HepG2 (cell line): ENCODE data around the gene THEMIS. TPM values are rescaled to one million over a fixed set of nuclear protein-coding genes. Genes with fewer than 3 reads are reported as not detected.

ENCODE experiments used
- ATAC-seq: fragments of 200-7000 bp; cut with Tn5 transposase; 3 replicates; pipeline ENCODE4 v1.9.1; 2020; ENCODE audit warnings: mild to moderate bottlenecking, moderate library complexity
- BruUV-seq: library from RNA; stranded (reverse); fragments of 400-500 nt; replicated peaks from 2 replicates; lab custom pipeline; 2021; lab: Mats Ljungman, UMichigan
- CTCF ChIA-PET: fragments of 300-600 bp; formaldehyde crosslinking; extraction: SDS; loops from one replicate; lab custom pipeline; 2021; ENCODE audit warnings: low total read pairs, inconsistent platforms, low intra/inter-chr PET ratio; lab: Yijun Ruan, JAX
- POLR2A ChIA-PET: fragments of 350-600 bp; sonication (Branson Sonifier 250); formaldehyde crosslinking; loops from one replicate; lab custom pipeline; 2020; ENCODE audit warnings: antibody characterized with exemption, inconsistent platforms; lab: Yijun Ruan, JAX
- DNase-seq: peaks from one replicate; pipeline ENCODE4 v3.0.0-alpha.2; 2015; ENCODE audit warnings: low spot score
- FAIRE-seq: peaks from 3 replicates; lab custom pipeline; 2011; peaks lifted over from hg19 to GRCh38; lab: Jason Lieb, UNC
- H2AFZ ChIP-seq: one replicate; pipeline ENCODE4 v1.6.1; 2011; ENCODE audit warnings: low read length, inconsistent platforms
- H3K27ac ChIP-seq: fragments of 300-600 bp; 3 replicates; pipeline ENCODE4 v1.8.0; 2011; ENCODE audit warnings: mixed run types, mild to moderate bottlenecking, mixed read lengths, low read length, inconsistent platforms; ENCODE audit not compliant: insufficient read depth; ENCODE audit errors: extremely low read length
- H3K27me3 ChIP-seq, 2 experiments: fragments of 200-600 bp in 1 of 2; 2 replicates in 1 of 2; 3 replicates in 1 of 2; pipeline versions ENCODE4 v1.6.0 to v1.8.0; 2011; ENCODE audit warnings: low read length in 2 of 2, mild to moderate bottlenecking in 2 of 2, moderate library complexity in 2 of 2, inconsistent platforms in 1 of 2; ENCODE audit not compliant: insufficient read depth in 2 of 2, control insufficient read depth in 1 of 2
- H3K36me3 ChIP-seq, 2 experiments: fragments of 200-600 bp in 1 of 2; replicated peaks in 1 of 2; 2 replicates in 1 of 2; 3 replicates in 1 of 2; pipeline versions ENCODE4 v1.5.1 to v1.8.0; 2011; ENCODE audit warnings: low read length in 2 of 2, inconsistent platforms in 1 of 2; ENCODE audit not compliant: insufficient read depth in 2 of 2, control insufficient read depth in 1 of 2
- H3K4me1 ChIP-seq: 2 replicates; pipeline ENCODE4 v1.5.1; 2012; ENCODE audit warnings: low read length, inconsistent platforms; ENCODE audit not compliant: insufficient read depth
- H3K4me2 ChIP-seq: 2 replicates; pipeline ENCODE4 v1.6.0; 2011; ENCODE audit warnings: low read depth, low read length, inconsistent platforms
- H3K4me3 ChIP-seq, 3 experiments: fragments of 200-600 bp in 1 of 3; sonication (generic), shearing (Covaris generic) in 1 of 3; replicated peaks in 1 of 3; 2 replicates each; pipeline ENCODE4 v1.5.1; 2011 to 2016; ENCODE audit warnings: low read length in 3 of 3, inconsistent platforms in 2 of 3, low read depth in 2 of 3, mild to moderate bottlenecking in 2 of 3, control low read depth in 1 of 3, mixed read lengths in 1 of 3; ENCODE audit not compliant: insufficient read depth in 1 of 3
- H3K79me2 ChIP-seq: one replicate; pipeline ENCODE4 v1.6.1; 2011; ENCODE audit warnings: low read length, inconsistent platforms; ENCODE audit not compliant: insufficient read depth
- H3K9ac ChIP-seq: 2 replicates; pipeline ENCODE4 v1.6.0; 2011; ENCODE audit warnings: mild to moderate bottlenecking, low read depth, low read length, inconsistent platforms; ENCODE audit not compliant: insufficient read depth
- H3K9me3 ChIP-seq: 2 replicates; pipeline ENCODE4 v1.5.1; 2012; ENCODE audit warnings: mild to moderate bottlenecking, low read length
- H4K20me1 ChIP-seq: 2 replicates; pipeline ENCODE4 v1.6.0; 2011; ENCODE audit warnings: inconsistent platforms, mild to moderate bottlenecking, low read length, moderate library complexity; ENCODE audit not compliant: insufficient read depth
- DNMT1 ChIP-seq: sonication (generic); formaldehyde crosslinking; IDR thresholded peaks from 2 replicates; pipeline ENCODE4 v1.5.1; 2020; ENCODE audit warnings: mild to moderate bottlenecking, missing genetic modification reagents
- ELF1 ChIP-seq: sonication (generic); formaldehyde crosslinking; IDR thresholded peaks from 2 replicates; pipeline ENCODE4 v1.4.0; 2020; ENCODE audit warnings: missing genetic modification reagents
- FOSL2 ChIP-seq: sonication (generic); formaldehyde crosslinking; IDR thresholded peaks from 2 replicates; pipeline ENCODE4 v1.4.0; 2020; ENCODE audit warnings: missing genetic modification reagents
- GATAD2A ChIP-seq: IDR thresholded peaks from 2 replicates; pipeline ENCODE4 v1.6.1; 2016
- GFI1 ChIP-seq: sonication (generic); formaldehyde crosslinking; IDR thresholded peaks from 2 replicates; pipeline ENCODE4 v1.5.0; 2020; ENCODE audit warnings: missing genetic modification reagents, mild to moderate bottlenecking, borderline replicate concordance
- NFATC3 ChIP-seq: sonication (generic); formaldehyde crosslinking; IDR thresholded peaks from 2 replicates; pipeline ENCODE4 v1.5.1; 2020; ENCODE audit warnings: mild to moderate bottlenecking, missing genetic modification reagents
- NPAS2 ChIP-seq: sonication (generic); formaldehyde crosslinking; IDR thresholded peaks from 2 replicates; pipeline ENCODE4 v1.8.0; 2022; ENCODE audit warnings: mild to moderate bottlenecking, missing genetic modification reagents, borderline replicate concordance
- POLR2AphosphoS2 ChIP-seq: IDR thresholded peaks from 2 replicates; pipeline ENCODE4 v1.6.1; 2011; ENCODE audit warnings: low read depth, low read length, improper control_type of control experiment
- PRMT3 ChIP-seq: sonication (generic); formaldehyde crosslinking; IDR thresholded peaks from 2 replicates; pipeline ENCODE4 v1.8.1; 2022; ENCODE audit warnings: low read depth, mild to moderate bottlenecking, moderate library complexity, missing genetic modification reagents, borderline replicate concordance
- RCOR2 ChIP-seq: IDR thresholded peaks from 2 replicates; pipeline ENCODE4 v1.6.1; 2016; ENCODE audit warnings: missing biosample characterization, missing genetic modification reagents
- RXRB ChIP-seq: IDR thresholded peaks from 2 replicates; pipeline ENCODE4 v1.6.1; 2016; ENCODE audit warnings: borderline replicate concordance, missing genetic modification reagents, missing compliant biosample characterization
- SP2 ChIP-seq: sonication (generic); formaldehyde crosslinking; IDR thresholded peaks from 2 replicates; pipeline ENCODE4 v1.5.1; 2020; ENCODE audit warnings: mild to moderate bottlenecking, missing genetic modification reagents
- STAT5B ChIP-seq: sonication (generic); formaldehyde crosslinking; IDR thresholded peaks from 2 replicates; pipeline ENCODE4 v1.4.0; 2020; ENCODE audit warnings: missing genetic modification reagents
- THYN1 ChIP-seq: sonication (generic); formaldehyde crosslinking; IDR thresholded peaks from 2 replicates; pipeline ENCODE4 v1.8.1; 2023; ENCODE audit warnings: low read depth, mild to moderate bottlenecking, moderate library complexity, missing genetic modification reagents, borderline replicate concordance
- ZNF138 ChIP-seq: sonication (generic); formaldehyde crosslinking; IDR thresholded peaks from 2 replicates; pipeline ENCODE4 v1.5.0; 2020; ENCODE audit warnings: mild to moderate bottlenecking, low read depth, missing genetic modification reagents
- in situ Hi-C: cut with HindIII; loops from 2 replicates; pipeline ENCODE4 v1.10.0; 2017; ENCODE audit warnings: low pct_unique_long_range_greater_than_20kb; ENCODE audit not compliant: extremely low pct_ligation_motif_present
- intact Hi-C: fragments of 100-400 bp; cut with micrococcal nuclease; formaldehyde crosslinking; loops from one replicate; pipeline ENCODE4 v1.10.0; 2022; ENCODE audit not compliant: unreplicated experiment
- polyA plus RNA-seq, 8 experiments: library from polyadenylated mRNA; depleted of rRNA in 3 of 8; stranded (reverse) in 7 of 8; unstranded in 1 of 8; fragments of >200 nt; fragmentation: Illumina TruSeq in 4 of 8; extraction: Trizol in 4 of 8; gene quantifications; 2 replicates each; pipeline versions ENCODE4 v1.2.1 to v1.2.3, GENCODE V29; 2011 to 2016; ENCODE audit warnings: low read depth in 4 of 8, missing spikeins in 1 of 8, mixed read lengths in 1 of 8; ENCODE audit not compliant: insufficient read depth in 1 of 8
- total RNA-seq, 5 experiments: library from RNA; depleted of rRNA; stranded (reverse); fragments of >200 nt; fragmentation: Illumina TruSeq; extraction: Trizol; gene quantifications; 2 replicates each; pipeline ENCODE4 v1.2.3, GENCODE V29; 2016; ENCODE audit warnings: low read depth in 1 of 5
- TF ChIP-seq, protein P1 (sequence below): IDR thresholded peaks from 2 replicates; pipeline ENCODE4 v1.6.1; 2016; ENCODE audit warnings: low read depth
- TF ChIP-seq, protein P2 (sequence below): sonication (generic); formaldehyde crosslinking; IDR thresholded peaks from 2 replicates; pipeline ENCODE4 v1.4.0; 2020; ENCODE audit warnings: missing genetic modification reagents
- TF ChIP-seq, protein P3 (sequence below): fragments of 450-650 bp; IDR thresholded peaks from 2 replicates; pipeline ENCODE4 v1.6.1; 2017; ENCODE audit warnings: mild to moderate bottlenecking

Gene THEMIS
- total and polyA plus RNA-seq, 2 of the 13 experiments (the other 11 are each of a cell fraction or from before 2014, with no cell fraction given), result not detected

DNA sequence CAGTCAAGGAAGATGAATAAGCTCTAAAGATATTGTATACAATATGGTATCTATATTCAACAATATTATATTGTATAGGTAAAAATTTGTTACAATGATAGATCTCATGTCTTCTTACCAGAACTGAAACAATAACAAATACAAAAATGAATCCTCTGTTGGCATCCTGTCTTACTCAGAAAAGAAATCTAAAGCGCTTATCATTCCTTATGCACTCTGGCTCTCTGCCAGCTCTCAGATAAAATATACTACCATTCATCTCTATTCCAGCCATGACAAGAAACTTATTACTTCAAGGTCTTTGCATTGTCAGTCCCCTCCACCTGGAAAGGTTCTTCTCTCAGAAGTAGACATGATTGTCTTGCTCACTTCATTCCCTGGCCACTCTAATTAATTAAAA lies 138.6 kb downstream of the THEMIS start (continued):
- TF ChIP-seq NFATC3 (CRISPR knock-in tag) (no peak), FOSL2 (CRISPR knock-in tag) (no peak), ZNF138 (no peak), NPAS2 (CRISPR knock-in tag) (no peak), GFI1 (CRISPR knock-in tag) (no peak)

DNA sequence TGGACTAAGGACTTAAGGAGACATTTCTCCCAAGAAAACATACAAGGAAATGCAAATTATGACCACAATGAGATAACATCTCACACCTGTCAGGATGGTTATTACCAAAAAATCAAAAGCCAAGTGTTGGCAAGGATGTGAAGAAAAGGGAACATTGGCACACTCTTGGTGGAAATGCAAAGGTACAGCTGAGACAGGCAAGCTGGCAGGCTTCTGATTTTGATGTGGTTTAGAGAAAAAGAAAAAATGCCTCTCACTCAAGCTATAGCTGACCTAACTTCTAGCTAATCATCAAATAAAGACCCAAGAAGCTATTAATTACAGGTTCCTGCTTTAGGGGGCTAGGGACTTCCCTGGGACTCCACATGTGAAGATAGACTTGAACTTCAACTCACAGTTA lies 139.8 kb downstream of the THEMIS start:
- no peak for ATAC-seq
- ChIA-PET CTCF (no interaction called here), POLR2A (no interaction called here)
- no peak overlapping the region for H3K9ac ChIP-seq
- in situ Hi-C loops, result no loop called here
- H3K79me2 ChIP-seq, result no peaks in the 10 kb centered on the region
- H3K4me1 ChIP-seq, result no peaks in the 10 kb centered on the region
- H3K4me2 ChIP-seq, result no peak overlapping the region
- H3K27ac ChIP-seq, result no peak overlapping the region
- no peak for DNase-seq
- H2AFZ ChIP-seq, result no peak overlapping the region
- H3K27me3 ChIP-seq, result no peaks in the 10 kb centered on the region
- peaks cover 6% of the 10 kb centered on the region for H3K9me3 ChIP-seq
- no TSS peak for BruUV-seq
- FAIRE-seq, result no peak
- intact Hi-C loops, result no loop called here
- H4K20me1 ChIP-seq, result no peaks in the 10 kb centered on the region
- H3K4me3 ChIP-seq, result no peak overlapping the region
- H3K36me3 ChIP-seq, result no peaks in the 10 kb centered on the region
- TF ChIP-seq THYN1 (CRISPR knock-in tag), result no peak
- TF ChIP-seq, protein P1, sequence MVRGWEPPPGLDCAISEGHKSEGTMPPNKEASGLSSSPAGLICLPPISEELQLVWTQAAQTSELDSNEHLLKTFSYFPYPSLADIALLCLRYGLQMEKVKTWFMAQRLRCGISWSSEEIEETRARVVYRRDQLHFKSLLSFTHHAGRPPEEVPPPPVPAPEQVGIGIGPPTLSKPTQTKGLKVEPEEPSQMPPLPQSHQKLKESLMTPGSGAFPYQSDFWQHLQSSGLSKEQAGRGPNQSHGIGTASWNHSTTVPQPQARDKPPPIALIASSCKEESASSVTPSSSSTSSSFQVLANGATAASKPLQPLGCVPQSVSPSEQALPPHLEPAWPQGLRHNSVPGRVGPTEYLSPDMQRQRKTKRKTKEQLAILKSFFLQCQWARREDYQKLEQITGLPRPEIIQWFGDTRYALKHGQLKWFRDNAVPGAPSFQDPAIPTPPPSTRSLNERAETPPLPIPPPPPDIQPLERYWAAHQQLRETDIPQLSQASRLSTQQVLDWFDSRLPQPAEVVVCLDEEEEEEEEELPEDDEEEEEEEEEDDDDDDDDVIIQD (CRISPR knock-in tag), result no peak
- no peak for TF ChIP-seq DNMT1 (CRISPR knock-in tag)
- no peak for TF ChIP-seq SP2
- TF ChIP-seq ELF1 (CRISPR knock-in tag), result no peak
- no peak for TF ChIP-seq STAT5B
- TF ChIP-seq RCOR2, result no peak
- TF ChIP-seq RXRB, result no peak
- TF ChIP-seq, protein P2, sequence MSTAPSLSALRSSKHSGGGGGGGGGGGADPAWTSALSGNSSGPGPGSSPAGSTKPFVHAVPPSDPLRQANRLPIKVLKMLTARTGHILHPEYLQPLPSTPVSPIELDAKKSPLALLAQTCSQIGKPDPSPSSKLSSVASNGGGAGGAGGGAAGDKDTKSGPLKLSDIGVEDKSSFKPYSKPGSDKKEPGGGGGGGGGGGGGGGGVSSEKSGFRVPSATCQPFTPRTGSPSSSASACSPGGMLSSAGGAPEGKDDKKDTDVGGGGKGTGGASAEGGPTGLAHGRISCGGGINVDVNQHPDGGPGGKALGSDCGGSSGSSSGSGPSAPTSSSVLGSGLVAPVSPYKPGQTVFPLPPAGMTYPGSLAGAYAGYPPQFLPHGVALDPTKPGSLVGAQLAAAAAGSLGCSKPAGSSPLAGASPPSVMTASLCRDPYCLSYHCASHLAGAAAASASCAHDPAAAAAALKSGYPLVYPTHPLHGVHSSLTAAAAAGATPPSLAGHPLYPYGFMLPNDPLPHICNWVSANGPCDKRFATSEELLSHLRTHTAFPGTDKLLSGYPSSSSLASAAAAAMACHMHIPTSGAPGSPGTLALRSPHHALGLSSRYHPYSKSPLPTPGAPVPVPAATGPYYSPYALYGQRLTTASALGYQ (CRISPR knock-in tag), result no peak
- no peak for TF ChIP-seq GATAD2A (CRISPR knock-in tag)
- TF ChIP-seq, protein P3, sequence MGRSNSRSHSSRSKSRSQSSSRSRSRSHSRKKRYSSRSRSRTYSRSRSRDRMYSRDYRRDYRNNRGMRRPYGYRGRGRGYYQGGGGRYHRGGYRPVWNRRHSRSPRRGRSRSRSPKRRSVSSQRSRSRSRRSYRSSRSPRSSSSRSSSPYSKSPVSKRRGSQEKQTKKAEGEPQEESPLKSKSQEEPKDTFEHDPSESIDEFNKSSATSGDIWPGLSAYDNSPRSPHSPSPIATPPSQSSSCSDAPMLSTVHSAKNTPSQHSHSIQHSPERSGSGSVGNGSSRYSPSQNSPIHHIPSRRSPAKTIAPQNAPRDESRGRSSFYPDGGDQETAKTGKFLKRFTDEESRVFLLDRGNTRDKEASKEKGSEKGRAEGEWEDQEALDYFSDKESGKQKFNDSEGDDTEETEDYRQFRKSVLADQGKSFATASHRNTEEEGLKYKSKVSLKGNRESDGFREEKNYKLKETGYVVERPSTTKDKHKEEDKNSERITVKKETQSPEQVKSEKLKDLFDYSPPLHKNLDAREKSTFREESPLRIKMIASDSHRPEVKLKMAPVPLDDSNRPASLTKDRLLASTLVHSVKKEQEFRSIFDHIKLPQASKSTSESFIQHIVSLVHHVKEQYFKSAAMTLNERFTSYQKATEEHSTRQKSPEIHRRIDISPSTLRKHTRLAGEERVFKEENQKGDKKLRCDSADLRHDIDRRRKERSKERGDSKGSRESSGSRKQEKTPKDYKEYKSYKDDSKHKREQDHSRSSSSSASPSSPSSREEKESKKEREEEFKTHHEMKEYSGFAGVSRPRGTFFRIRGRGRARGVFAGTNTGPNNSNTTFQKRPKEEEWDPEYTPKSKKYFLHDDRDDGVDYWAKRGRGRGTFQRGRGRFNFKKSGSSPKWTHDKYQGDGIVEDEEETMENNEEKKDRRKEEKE, result no peak
- no peak for TF ChIP-seq PRMT3 (CRISPR knock-in tag)
- TF ChIP-seq POLR2AphosphoS2, result no peak
